HEK293 (cell line): Measurements from ENCODE around the gene WBP4.

Experiments
- CTCF ChIA-PET: fragments of 350-600 bp; formaldehyde crosslinking; extraction: SDS; loops from one replicate; lab custom pipeline; 2021; ENCODE audit warnings: antibody characterized with exemption; lab: Yijun Ruan, JAX
- POLR2A ChIA-PET: fragments of 300-600 bp; formaldehyde crosslinking; extraction: SDS; loops from one replicate; lab custom pipeline; 2020; ENCODE audit warnings: antibody characterized with exemption, inconsistent platforms; lab: Yijun Ruan, JAX
- H3K27ac ChIP-seq: fragments of 200-500 bp; sonication (Bioruptor generic); 2 replicates; pipeline ENCODE4 v1.5.1; 2014; ENCODE audit warnings: low read depth, low read length, control low read depth, inconsistent platforms; ENCODE audit errors: extremely low read depth
- H3K36me3 ChIP-seq, 2 experiments: fragments of 200-500 bp in 1 of 2; sonication (Bioruptor generic) in 1 of 2; 1 replicate in 1 of 2; 2 replicates in 1 of 2; pipeline ENCODE4 v1.5.1; 2014 to 2017; ENCODE audit warnings: inconsistent platforms in 2 of 2, low read length in 2 of 2; ENCODE audit not compliant: control insufficient read depth in 2 of 2, insufficient read depth in 1 of 2
- H3K4me1 ChIP-seq: fragments of 200-500 bp; sonication (Bioruptor generic); 2 replicates; pipeline ENCODE4 v1.5.1; 2014; ENCODE audit warnings: mild to moderate bottlenecking, low read length, inconsistent platforms; ENCODE audit not compliant: control insufficient read depth, insufficient read depth
- H3K4me3 ChIP-seq: 2 replicates; pipeline ENCODE4 v1.5.1; 2011; ENCODE audit warnings: low read depth, mild to moderate bottlenecking, control low read depth, low read length, moderate library complexity
- H3K9me3 ChIP-seq: fragments of 200-500 bp; sonication (Bioruptor generic); 2 replicates; pipeline ENCODE4 v1.5.1; 2014; ENCODE audit warnings: low read depth, low read length, inconsistent platforms; ENCODE audit not compliant: control insufficient read depth, insufficient read depth
- EGR2 ChIP-seq: fragments of 450-650 bp; formaldehyde crosslinking; IDR thresholded peaks from 2 replicates; pipeline ENCODE4 v1.5.1; 2016; ENCODE audit warnings: low read depth, missing biosample characterization, missing genetic modification characterization
- FEZF1 ChIP-seq: fragments of 450-650 bp; formaldehyde crosslinking; IDR thresholded peaks from 2 replicates; pipeline ENCODE4 v1.5.1; 2016; ENCODE audit warnings: missing biosample characterization, missing genetic modification characterization
- GLIS1 ChIP-seq: fragments of 450-650 bp; formaldehyde crosslinking; IDR thresholded peaks from 2 replicates; pipeline ENCODE4 v1.5.1; 2016; ENCODE audit warnings: missing biosample characterization, missing genetic modification characterization
- IKZF3 ChIP-seq: fragments of 450-650 bp; IDR thresholded peaks from 2 replicates; pipeline ENCODE4 v1.5.0; 2018; ENCODE audit warnings: missing biosample characterization, mild to moderate bottlenecking, missing genetic modification characterization, moderate library complexity
- KLF7 ChIP-seq: fragments of 450-650 bp; formaldehyde crosslinking; IDR thresholded peaks from 2 replicates; pipeline ENCODE4 v1.5.1; 2016; ENCODE audit warnings: missing biosample characterization, missing genetic modification characterization, borderline replicate concordance
- KLF8 ChIP-seq: fragments of 450-650 bp; formaldehyde crosslinking; IDR thresholded peaks from 2 replicates; pipeline ENCODE4 v1.5.1; 2016; ENCODE audit warnings: missing biosample characterization, missing genetic modification characterization
- KLF9 ChIP-seq: fragments of 450-650 bp; formaldehyde crosslinking; IDR thresholded peaks from 2 replicates; pipeline ENCODE4 v1.5.1; 2016; ENCODE audit warnings: missing biosample characterization, missing genetic modification characterization, low read depth
- PRDM6 ChIP-seq: fragments of 450-650 bp; formaldehyde crosslinking; IDR thresholded peaks from 2 replicates; pipeline ENCODE4 v1.5.1; 2017; ENCODE audit warnings: missing biosample characterization, missing genetic modification characterization
- REST ChIP-seq: fragments of 450-650 bp; formaldehyde crosslinking; IDR thresholded peaks from 2 replicates; pipeline ENCODE4 v1.5.1; 2016; ENCODE audit warnings: missing biosample characterization, missing genetic modification characterization
- SP7 ChIP-seq: fragments of 450-650 bp; formaldehyde crosslinking; IDR thresholded peaks from 2 replicates; pipeline ENCODE4 v1.5.1; 2016; ENCODE audit warnings: missing biosample characterization, missing genetic modification characterization
- YY1 ChIP-seq: fragments of 450-650 bp; formaldehyde crosslinking; IDR thresholded peaks from 2 replicates; pipeline ENCODE4 v1.5.1; 2018; ENCODE audit warnings: missing biosample characterization, missing genetic modification characterization
- ZEB2 ChIP-seq: fragments of 450-650 bp; formaldehyde crosslinking; IDR thresholded peaks from 2 replicates; pipeline ENCODE4 v1.5.1; 2016; ENCODE audit warnings: missing biosample characterization, missing genetic modification characterization
- ZFHX2 ChIP-seq: fragments of 450-650 bp; formaldehyde crosslinking; conservative IDR thresholded peaks from 2 replicates; pipeline ENCODE4 v1.5.1; 2016; ENCODE audit warnings: missing biosample characterization, missing genetic modification characterization
- ZNF133 ChIP-seq: fragments of 450-650 bp; formaldehyde crosslinking; IDR thresholded peaks from 2 replicates; pipeline ENCODE4 v1.5.1; 2016; ENCODE audit warnings: missing biosample characterization, missing genetic modification characterization
- ZNF335 ChIP-seq: fragments of 450-650 bp; formaldehyde crosslinking; conservative IDR thresholded peaks from 2 replicates; pipeline ENCODE4 v1.5.1; 2016; ENCODE audit warnings: missing biosample characterization, missing genetic modification characterization
- ZNF362 ChIP-seq: fragments of 450-650 bp; formaldehyde crosslinking; IDR thresholded peaks from 2 replicates; pipeline ENCODE4 v1.5.1; 2016; ENCODE audit warnings: missing biosample characterization, missing genetic modification characterization
- ZNF366 ChIP-seq: fragments of 450-650 bp; formaldehyde crosslinking; conservative IDR thresholded peaks from 2 replicates; pipeline ENCODE4 v1.5.1; 2016; ENCODE audit warnings: missing biosample characterization, missing genetic modification characterization
- ZNF391 ChIP-seq: fragments of 450-650 bp; formaldehyde crosslinking; IDR thresholded peaks from 2 replicates; pipeline ENCODE4 v1.5.1; 2016; ENCODE audit warnings: low read depth, missing biosample characterization, missing genetic modification characterization, borderline replicate concordance
- ZNF449 ChIP-seq: fragments of 450-650 bp; formaldehyde crosslinking; IDR thresholded peaks from 2 replicates; pipeline ENCODE4 v1.5.1; 2017; ENCODE audit warnings: missing biosample characterization, mild to moderate bottlenecking, missing genetic modification characterization, moderate library complexity
- ZNF521 ChIP-seq: fragments of 450-650 bp; formaldehyde crosslinking; IDR thresholded peaks from 2 replicates; pipeline ENCODE4 v1.5.1; 2017; ENCODE audit warnings: missing biosample characterization, mild to moderate bottlenecking, missing genetic modification characterization
- ZNF544 ChIP-seq: fragments of 450-650 bp; formaldehyde crosslinking; IDR thresholded peaks from 2 replicates; pipeline ENCODE4 v1.5.0; 2017; ENCODE audit warnings: missing biosample characterization, missing genetic modification characterization

Gene WBP4

GRCh38 chr13:41061914-41062837 is 867 bp downstream of the WBP4 start (continued):
- peak; percentile 75 for TF ChIP-seq ZNF449 (tag by site-specific recombination)
- TF ChIP-seq ZFHX2 (tag by site-specific recombination), result peak; percentile 64; the same call in 1 of the 2 replicates
- peak; percentile 34; the same call in 1 of the 2 replicates for TF ChIP-seq KLF7 (tag by site-specific recombination)
- TF ChIP-seq PRDM6 (tag by site-specific recombination), result peak; percentile 95
- TF ChIP-seq ZNF335 (tag by site-specific recombination), result peak; percentile 6; the same call in 1 of the 2 replicates
- peak; percentile 99 for TF ChIP-seq ZNF362
- TF ChIP-seq REST, result peak; percentile 83
- peak; percentile 60; the same call in 1 of the 2 replicates for TF ChIP-seq EGR2 (tag by site-specific recombination)
- TF ChIP-seq KLF9 (tag by site-specific recombination), result 0 out of 2 replicates have a peak, but pooled peaks have one; percentile 14
- 0 out of 2 replicates have a peak, but pooled peaks have one; percentile 11 for TF ChIP-seq ZNF391

GRCh38 chr13:41064493-41064892 is 3.2 kb downstream of the WBP4 start:
- Histone ChIP-seq H3K27ac (no peak overlapping the region), H3K9me3 (no peaks in the 10 kb centered on the region), H3K4me3 (no peak overlapping the region), H3K4me1 (peaks cover 7% of the 10 kb centered on the region; the same call in 1 of the 2 replicates), H3K36me3 (peaks cover 37 to 49% of the 10 kb centered on the region in 2 experiments)
- CTCF ChIA-PET, result interaction anchor here (1.1 to 1.3 kb wide), 2 partner anchors 9 to 34 kb away, joined by 3 to 10 read pairs; no protein-coding TSS in a partner anchor
- POLR2A ChIA-PET, result interaction anchor here (0.6 kb wide), 1 partner anchor 8 kb away, joined by 4 read pairs; no protein-coding TSS in a partner anchor
- TF ChIP-seq ZNF366 (tag by site-specific recombination), result peak; percentile 68
- TF ChIP-seq KLF8 (tag by site-specific recombination), result no peak
- TF ChIP-seq YY1 (tag by site-specific recombination), result no peak
- peak; percentile 78 for TF ChIP-seq PRDM6 (tag by site-specific recombination)
- peak; percentile 72 for TF ChIP-seq FEZF1
- TF ChIP-seq ZNF133 (tag by site-specific recombination), result no peak
- TF ChIP-seq IKZF3 (tag by site-specific recombination), result 0 out of 2 replicates have a peak, but pooled peaks have one; percentile 46
- TF ChIP-seq ZNF362, result peak; percentile 40; the same call in 1 of the 2 replicates
- no peak for TF ChIP-seq ZNF544 (tag by site-specific recombination)
- TF ChIP-seq ZEB2, result 0 out of 2 replicates have a peak, but pooled peaks have one; percentile 17
- no peak for TF ChIP-seq GLIS1
- TF ChIP-seq ZNF521, result no peak
- peak; percentile 77 for TF ChIP-seq SP7 (tag by site-specific recombination)
